Activated T-cell treated with anti-CD3 and anti-CD28 coated beads, Interleukin-2, amount 50 U/mL, for 72 hours (primary cell): Measurements from ENCODE around the gene FHIT. TPM values are rescaled to one million over a fixed set of nuclear protein-coding genes. Genes with fewer than 3 reads are reported as not detected.

Experiments used
- ATAC-seq, 2 donors: fragments of 150-1000 bp; cut with Tn5 transposase; replicated peaks in 1 of 2; 2 replicates each; pipeline ENCODE4 v1.10.0; 2021; ENCODE audit warnings: moderate library complexity in 2 of 2, mild to moderate bottlenecking in 1 of 2
- DNase-seq, 2 donors: peaks; one replicate each; pipeline ENCODE4 v3.0.0; 2021 to 2022; ENCODE audit warnings: mixed read lengths in 1 of 2
- H3K27ac Mint-ChIP-seq: one replicate; pipeline ENCODE4 v1.8.0; 2022; ENCODE audit warnings: mild to moderate bottlenecking, moderate library complexity, mixed read lengths
- H3K27me3 Mint-ChIP-seq: one replicate; pipeline ENCODE4 v1.8.0; 2022; ENCODE audit warnings: low read depth, mixed read lengths
- H3K36me3 Mint-ChIP-seq, 2 donors: one replicate each; pipeline ENCODE4 v1.8.0; 2022; ENCODE audit warnings: mixed read lengths in 2 of 2, mild to moderate bottlenecking in 1 of 2; ENCODE audit not compliant: insufficient read depth in 2 of 2
- H3K4me1 Mint-ChIP-seq: one replicate; pipeline ENCODE4 v1.8.0; 2022; ENCODE audit warnings: low read depth, mixed read lengths
- H3K4me3 Mint-ChIP-seq, 2 donors: one replicate each; pipeline ENCODE4 v1.8.0; 2022; ENCODE audit warnings: mild to moderate bottlenecking in 2 of 2, mixed read lengths in 2 of 2, moderate library complexity in 2 of 2
- H3K9me3 Mint-ChIP-seq, 2 donors: one replicate each; pipeline ENCODE4 v1.8.0; 2022; ENCODE audit warnings: mixed read lengths in 2 of 2
- total RNA-seq, 2 donors: library from RNA; stranded (reverse); gene quantifications; one replicate each; pipeline ENCODE4 v1.2.3, GENCODE V29; 2022

The FHIT gene
- total RNA-seq, 2 donors from 2014 or later: 48.2 to 54.9 TPM

- no peak overlapping the region for H3K27ac Mint-ChIP-seq
- H3K27me3 Mint-ChIP-seq: no peaks in the 10 kb centered on the region
- DNase-seq (no peak), ATAC-seq (no peak)
- H3K36me3 Mint-ChIP-seq: no peaks in the 10 kb centered on the region
- no peak overlapping the region for H3K4me3 Mint-ChIP-seq
- peaks cover 0 to 2% of the 10 kb centered on the region in 2 donors for H3K9me3 Mint-ChIP-seq
- H3K4me1 Mint-ChIP-seq: no peaks in the 10 kb centered on the region
Observed at GRCh38 chr3:60384341-60384740, 866.9 kb downstream of the FHIT start.

- ATAC-seq (no peak), DNase-seq (no peak)
- H3K4me3 Mint-ChIP-seq: no peak overlapping the region
- no peaks in the 10 kb centered on the region for H3K4me1 Mint-ChIP-seq
- no peaks in the 10 kb centered on the region for H3K27me3 Mint-ChIP-seq
- peaks cover 0 to 2% of the 10 kb centered on the region in 2 donors for H3K9me3 Mint-ChIP-seq
- no peak overlapping the region for H3K27ac Mint-ChIP-seq
- no peaks in the 10 kb centered on the region for H3K36me3 Mint-ChIP-seq
Observed at GRCh38 chr3:60383345-60383744, 867.9 kb downstream of the FHIT start.

- H3K9me3 Mint-ChIP-seq: peaks cover 3% of the 10 kb centered on the region in 2 donors
Observed at GRCh38 chr3:60366486-60366885, 884.8 kb downstream of the FHIT start.

GRCh38 chr3:60365360-60365759 is 885.9 kb downstream of the FHIT start:
- peaks cover under 1 to 4% of the 10 kb centered on the region in 2 donors for H3K9me3 Mint-ChIP-seq
- H3K27me3 Mint-ChIP-seq: peaks cover 6% of the 10 kb centered on the region
- H3K36me3 Mint-ChIP-seq: peaks cover 5% of the 10 kb centered on the region in 2 donors
- DNase-seq: no peak
- peaks cover 31% of the 10 kb centered on the region for H3K4me1 Mint-ChIP-seq
- ATAC-seq: peak; percentile 67 to 75
- peak overlapping the region in 1 of 2 donors; percentile 47 for H3K4me3 Mint-ChIP-seq
- peak overlapping the region; percentile 81 for H3K27ac Mint-ChIP-seq

More at GRCh38 chr3:60366486-60366885, 884.8 kb downstream of the FHIT start:
- Mint-ChIP-seq H3K4me1 (peaks cover 31% of the 10 kb centered on the region), H3K27me3 (peaks cover 3% of the 10 kb centered on the region), H3K4me3 (no peak overlapping the region), H3K36me3 (peaks cover 3 to 8% of the 10 kb centered on the region in 2 donors), H3K27ac (no peak overlapping the region)
- no peak for ATAC-seq
- DNase-seq: no peak

- peak overlapping the region in 1 of 2 donors; percentile 28 for H3K4me3 Mint-ChIP-seq
- peak overlapping the region; percentile 27 for H3K27ac Mint-ChIP-seq
- peaks cover 0 to 4% of the 10 kb centered on the region in 2 donors for H3K9me3 Mint-ChIP-seq
- no peak for ATAC-seq
- peaks cover 5% of the 10 kb centered on the region in 2 donors for H3K36me3 Mint-ChIP-seq
- H3K4me1 Mint-ChIP-seq: peaks cover 31% of the 10 kb centered on the region
- DNase-seq: no peak
- peaks cover 6% of the 10 kb centered on the region for H3K27me3 Mint-ChIP-seq
Observed at GRCh38 chr3:60364475-60364874, 886.8 kb downstream of the FHIT start.

- DNase-seq (peak; percentile 20 to 49), ATAC-seq (peak; percentile 90 to 91)
- peaks cover 6% of the 10 kb centered on the region for H3K27me3 Mint-ChIP-seq
- H3K9me3 Mint-ChIP-seq: peaks cover 1 to 4% of the 10 kb centered on the region in 2 donors
- peaks cover 5% of the 10 kb centered on the region in 2 donors for H3K36me3 Mint-ChIP-seq
- peak overlapping the region; percentile 59 for H3K27ac Mint-ChIP-seq
- H3K4me1 Mint-ChIP-seq: peaks cover 31% of the 10 kb centered on the region
- peak overlapping the region; percentile 3 to 9 for H3K4me3 Mint-ChIP-seq
Observed at GRCh38 chr3:60363817-60364216, 887.4 kb downstream of the FHIT start.

- Mint-ChIP-seq H3K27ac (no peak overlapping the region), H3K27me3 (no peaks in the 10 kb centered on the region), H3K4me1 (no peaks in the 10 kb centered on the region), H3K9me3 (peaks cover 1% of the 10 kb centered on the region in 2 donors), H3K4me3 (no peak overlapping the region), H3K36me3 (peaks cover 0 to 3% of the 10 kb centered on the region in 2 donors)
- ATAC-seq: no peak
- DNase-seq: no peak
Observed at GRCh38 chr3:60355825-60356224, 895.4 kb downstream of the FHIT start.

- DNase-seq (no peak), ATAC-seq (no peak)
- Mint-ChIP-seq H3K4me3 (no peak overlapping the region), H3K27me3 (no peaks in the 10 kb centered on the region), H3K36me3 (no peaks in the 10 kb centered on the region), H3K9me3 (peaks cover 0 to 3% of the 10 kb centered on the region in 2 donors), H3K27ac (no peak overlapping the region), H3K4me1 (no peaks in the 10 kb centered on the region)
Observed at GRCh38 chr3:60351481-60351880, 899.8 kb downstream of the FHIT start.

- no peak for ATAC-seq
- H3K27ac Mint-ChIP-seq: no peak overlapping the region
- H3K27me3 Mint-ChIP-seq: no peaks in the 10 kb centered on the region
- no peak for DNase-seq
- H3K9me3 Mint-ChIP-seq: no peaks in the 10 kb centered on the region
- no peaks in the 10 kb centered on the region for H3K36me3 Mint-ChIP-seq
- H3K4me3 Mint-ChIP-seq: no peak overlapping the region
- no peaks in the 10 kb centered on the region for H3K4me1 Mint-ChIP-seq
Observed at GRCh38 chr3:60344340-60344739, 906.9 kb downstream of the FHIT start.

- no peak for DNase-seq
- Mint-ChIP-seq H3K4me3 (no peak overlapping the region), H3K9me3 (no peaks in the 10 kb centered on the region), H3K27ac (no peak overlapping the region), H3K36me3 (no peaks in the 10 kb centered on the region), H3K27me3 (no peaks in the 10 kb centered on the region), H3K4me1 (no peaks in the 10 kb centered on the region)
- ATAC-seq: no peak
Observed at GRCh38 chr3:60343831-60344230, 907.4 kb downstream of the FHIT start.

- Mint-ChIP-seq H3K36me3 (no peaks in the 10 kb centered on the region), H3K4me1 (no peaks in the 10 kb centered on the region), H3K9me3 (no peaks in the 10 kb centered on the region), H3K27ac (no peak overlapping the region), H3K27me3 (no peaks in the 10 kb centered on the region), H3K4me3 (no peak overlapping the region)
- no peak for DNase-seq
- no peak for ATAC-seq
Observed at GRCh38 chr3:60339304-60339703, 911.9 kb downstream of the FHIT start.

- H3K27ac Mint-ChIP-seq: no peak overlapping the region
- no peaks in the 10 kb centered on the region for H3K36me3 Mint-ChIP-seq
- ATAC-seq: peak; percentile 45 to 62
- no peak for DNase-seq
- H3K4me1 Mint-ChIP-seq: peaks cover 8% of the 10 kb centered on the region
- no peaks in the 10 kb centered on the region for H3K9me3 Mint-ChIP-seq
- no peaks in the 10 kb centered on the region for H3K27me3 Mint-ChIP-seq
- H3K4me3 Mint-ChIP-seq: no peak overlapping the region
Observed at GRCh38 chr3:60337421-60337820, 913.8 kb downstream of the FHIT start.

- Mint-ChIP-seq H3K27me3 (no peaks in the 10 kb centered on the region), H3K36me3 (no peaks in the 10 kb centered on the region), H3K4me3 (no peak overlapping the region), H3K4me1 (peaks cover 8% of the 10 kb centered on the region), H3K9me3 (no peaks in the 10 kb centered on the region), H3K27ac (no peak overlapping the region)
- ATAC-seq: no peak
- no peak for DNase-seq
Observed at GRCh38 chr3:60336061-60336460, 915.2 kb downstream of the FHIT start.

GRCh38 chr3:60333710-60334109 is 917.5 kb downstream of the FHIT start:
- no peak for DNase-seq
- H3K4me3 Mint-ChIP-seq: no peak overlapping the region
- no peaks in the 10 kb centered on the region for H3K27me3 Mint-ChIP-seq
- no peaks in the 10 kb centered on the region for H3K36me3 Mint-ChIP-seq
- ATAC-seq: no peak
- no peak overlapping the region for H3K27ac Mint-ChIP-seq
- H3K9me3 Mint-ChIP-seq: no peaks in the 10 kb centered on the region
- H3K4me1 Mint-ChIP-seq: peaks cover 8% of the 10 kb centered on the region
